ENCODE results near the gene MYEOV.

The MYEOV gene

DNA sequence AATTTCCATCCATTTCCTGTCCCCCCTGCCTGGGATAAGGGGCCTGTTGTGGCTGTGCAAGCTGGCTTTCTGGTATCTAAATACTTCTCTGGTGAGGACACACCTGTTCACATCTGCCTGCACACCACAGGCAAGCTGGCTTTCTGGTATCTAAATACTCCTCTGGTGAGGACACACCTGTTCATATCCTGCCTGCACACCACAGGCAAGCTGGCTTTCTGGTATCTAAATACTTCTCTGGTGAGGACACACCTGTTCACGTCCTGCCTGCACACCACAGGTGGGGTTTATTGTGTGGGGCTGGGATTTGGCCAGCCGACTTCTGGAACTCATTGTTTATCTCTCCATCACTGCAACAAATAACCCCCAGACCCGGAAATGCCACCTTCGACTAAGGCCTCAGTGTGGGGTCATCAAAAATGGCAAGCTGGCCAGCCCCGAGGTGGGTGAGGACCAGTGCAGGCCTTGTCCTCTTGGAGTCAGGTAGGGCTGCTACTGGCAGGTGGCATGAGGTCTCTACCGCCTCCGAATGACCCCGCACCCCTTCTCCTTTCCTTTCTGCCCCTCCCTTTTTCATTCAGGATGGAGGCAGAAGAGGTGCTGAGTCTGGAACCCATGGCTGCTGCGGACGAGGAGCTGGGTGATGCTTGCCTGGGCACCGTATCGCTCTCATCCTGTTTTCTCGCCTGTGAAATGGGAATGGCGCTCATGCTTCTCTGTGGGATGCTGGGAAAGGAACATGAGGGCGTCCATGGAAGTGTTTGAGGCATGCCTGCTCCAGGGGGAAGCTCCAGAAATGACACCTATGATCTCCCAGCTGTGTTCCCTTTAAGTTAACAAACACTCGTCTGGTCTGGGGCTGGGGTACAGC, 43.5 kb upstream of the MYEOV start:
- DNase-seq (ENCODE audit: low spot score), result no peak
- in situ Hi-C loops (cut with MboI; ENCODE audit: low sequenced_read_pairs, unreplicated experiment), result no loop called here
- TF ChIP-seq, protein P1, sequence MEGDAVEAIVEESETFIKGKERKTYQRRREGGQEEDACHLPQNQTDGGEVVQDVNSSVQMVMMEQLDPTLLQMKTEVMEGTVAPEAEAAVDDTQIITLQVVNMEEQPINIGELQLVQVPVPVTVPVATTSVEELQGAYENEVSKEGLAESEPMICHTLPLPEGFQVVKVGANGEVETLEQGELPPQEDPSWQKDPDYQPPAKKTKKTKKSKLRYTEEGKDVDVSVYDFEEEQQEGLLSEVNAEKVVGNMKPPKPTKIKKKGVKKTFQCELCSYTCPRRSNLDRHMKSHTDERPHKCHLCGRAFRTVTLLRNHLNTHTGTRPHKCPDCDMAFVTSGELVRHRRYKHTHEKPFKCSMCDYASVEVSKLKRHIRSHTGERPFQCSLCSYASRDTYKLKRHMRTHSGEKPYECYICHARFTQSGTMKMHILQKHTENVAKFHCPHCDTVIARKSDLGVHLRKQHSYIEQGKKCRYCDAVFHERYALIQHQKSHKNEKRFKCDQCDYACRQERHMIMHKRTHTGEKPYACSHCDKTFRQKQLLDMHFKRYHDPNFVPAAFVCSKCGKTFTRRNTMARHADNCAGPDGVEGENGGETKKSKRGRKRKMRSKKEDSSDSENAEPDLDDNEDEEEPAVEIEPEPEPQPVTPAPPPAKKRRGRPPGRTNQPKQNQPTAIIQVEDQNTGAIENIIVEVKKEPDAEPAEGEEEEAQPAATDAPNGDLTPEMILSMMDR (IDR thresholded peaks at IDR 0.05; ENCODE audit: borderline replicate concordance, control extremely low read depth, extremely low read depth, insufficient read depth, missing control alignments), result no peak

DNA sequence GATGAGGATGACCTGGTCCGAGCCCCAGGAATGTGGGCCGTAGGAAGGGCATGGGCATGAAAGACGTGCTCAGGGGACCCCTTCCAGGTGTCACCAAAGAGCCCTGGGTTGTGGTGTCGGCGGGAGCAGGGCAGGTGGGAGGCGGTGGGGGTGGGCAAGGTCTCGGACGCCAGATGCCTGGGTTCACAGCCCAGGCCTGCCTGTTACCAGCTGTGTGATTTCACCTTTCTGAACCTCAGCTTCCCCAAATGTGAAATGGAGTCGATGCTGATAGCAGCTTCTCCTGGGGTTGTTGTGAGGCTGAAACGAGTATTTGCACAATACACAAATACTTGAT, 42.9 kb upstream of the MYEOV start:
- TF ChIP-seq, protein P1 (IDR thresholded peaks at IDR 0.05; ENCODE audit: borderline replicate concordance, control extremely low read depth, extremely low read depth, insufficient read depth, missing control alignments), result no peak
- in situ Hi-C loops (cut with MboI; ENCODE audit: low sequenced_read_pairs, unreplicated experiment), result no loop called here
- DNase-seq (ENCODE audit: low spot score), result no peak

DNA sequence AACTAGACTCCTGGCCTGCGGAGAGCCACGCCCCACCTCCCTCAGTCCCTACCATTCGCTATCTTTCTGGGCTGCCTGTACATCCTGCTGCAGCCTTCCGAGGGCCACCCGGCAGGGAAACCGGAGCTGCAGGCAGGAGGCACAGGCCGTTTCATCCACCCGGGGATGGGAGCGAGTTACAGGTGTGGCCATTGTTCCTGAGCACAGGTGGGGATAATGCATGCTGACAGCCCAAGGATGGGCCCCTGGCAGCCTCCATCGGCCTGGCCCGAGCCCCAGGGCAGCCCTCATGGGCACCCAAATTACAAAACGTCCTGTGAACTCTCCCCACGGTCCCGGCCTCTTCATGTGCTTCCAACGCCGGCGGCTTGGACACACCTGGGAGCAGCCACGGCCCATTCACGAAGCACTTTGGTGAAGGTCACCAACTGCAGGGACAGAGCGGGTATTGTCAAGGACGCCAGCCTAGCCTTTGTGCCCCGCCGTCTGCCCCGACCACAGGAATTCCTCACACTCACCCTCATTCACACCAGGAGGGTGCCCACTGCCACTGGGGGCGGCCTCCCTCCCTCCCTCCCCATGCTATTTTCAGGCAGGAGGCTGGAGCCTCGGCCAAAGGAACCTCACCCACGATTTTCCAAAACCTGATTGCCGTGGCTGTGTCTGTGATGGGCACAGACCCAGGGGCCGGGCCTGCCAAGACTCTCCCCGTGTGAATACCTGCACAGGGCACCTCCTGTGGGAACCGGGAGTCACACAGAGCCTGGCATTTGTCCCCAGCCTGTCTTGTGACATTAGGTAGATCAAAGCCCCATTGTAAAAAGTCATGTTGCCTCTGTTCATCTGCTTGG, 42.1 kb upstream of the MYEOV start:
- no peak for DNase-seq (ENCODE audit: low spot score)
- TF ChIP-seq, protein P1 (IDR thresholded peaks at IDR 0.05; ENCODE audit: borderline replicate concordance, control extremely low read depth, extremely low read depth, insufficient read depth, missing control alignments), result no peak
- in situ Hi-C loops (cut with MboI; ENCODE audit: low sequenced_read_pairs, unreplicated experiment), result no loop called here

DNA sequence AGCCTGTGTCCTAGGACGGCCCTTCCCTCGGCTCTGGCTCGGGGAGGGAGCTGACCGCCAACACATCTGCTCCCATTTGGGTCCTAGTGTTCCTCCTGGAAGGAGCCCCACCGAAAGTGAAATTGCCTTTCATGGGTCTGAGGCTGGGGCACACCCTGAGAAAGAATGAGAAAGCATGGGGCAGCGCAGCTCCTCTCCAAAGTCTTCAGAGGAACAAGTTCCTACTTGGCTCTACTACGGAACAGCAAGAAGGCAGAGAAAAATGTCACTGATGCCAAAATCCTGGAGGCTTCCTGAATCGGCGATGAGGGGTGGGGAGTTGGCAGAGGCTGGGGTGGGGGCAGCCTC, 41.5 kb upstream of the MYEOV start:
- no peak for DNase-seq (ENCODE audit: low spot score)
- in situ Hi-C loops (cut with MboI; ENCODE audit: low sequenced_read_pairs, unreplicated experiment), result no loop called here
- TF ChIP-seq, protein P1 (IDR thresholded peaks at IDR 0.05; ENCODE audit: borderline replicate concordance, control extremely low read depth, extremely low read depth, insufficient read depth, missing control alignments), result no peak

DNA sequence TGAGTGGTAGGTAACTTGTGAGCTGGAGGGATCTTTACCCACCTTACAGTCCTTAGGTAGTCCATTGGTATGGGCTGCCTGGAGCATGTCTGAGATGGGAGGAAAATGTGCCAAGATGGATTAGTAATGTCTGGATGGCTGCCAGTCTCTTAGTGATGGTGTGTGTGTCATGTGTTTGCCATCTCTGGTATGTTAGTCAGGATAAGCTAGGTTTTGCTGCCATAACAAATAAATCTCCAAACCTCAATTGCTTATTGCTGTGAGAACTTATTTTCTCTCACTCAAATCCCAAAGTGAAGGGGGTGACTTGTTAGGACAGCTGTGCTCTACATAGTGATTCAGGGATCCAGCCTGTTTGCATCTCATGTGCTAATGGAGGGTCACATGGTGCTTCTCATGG, 40.9 kb upstream of the MYEOV start:
- TF ChIP-seq, protein P1 (IDR thresholded peaks at IDR 0.05; ENCODE audit: borderline replicate concordance, control extremely low read depth, extremely low read depth, insufficient read depth, missing control alignments), result no peak
- in situ Hi-C loops (cut with MboI; ENCODE audit: low sequenced_read_pairs, unreplicated experiment), result no loop called here
- no peak for DNase-seq (ENCODE audit: low spot score)

DNA sequence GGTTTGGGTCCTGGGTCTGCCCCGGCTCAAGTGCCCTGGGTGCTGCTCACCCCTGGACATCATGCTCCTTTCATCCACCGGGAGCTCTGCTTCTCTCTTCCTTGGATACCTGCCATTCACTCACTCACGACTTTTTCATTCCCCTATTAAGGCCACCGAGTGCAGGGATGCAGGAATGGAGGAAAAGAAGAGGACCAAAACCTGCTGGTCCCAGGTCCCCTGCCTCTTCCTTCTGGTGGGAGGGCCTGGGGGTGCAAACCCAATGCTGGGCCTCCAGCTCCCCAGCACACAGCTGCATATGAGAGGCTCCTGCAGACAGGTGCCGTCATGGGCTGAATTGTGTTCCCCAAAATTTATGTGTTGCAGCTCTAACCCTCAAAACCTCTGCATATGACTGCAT, 36.8 kb upstream of the MYEOV start:
- in situ Hi-C loops (cut with MboI; ENCODE audit: low sequenced_read_pairs, unreplicated experiment), result no loop called here
- DNase-seq (ENCODE audit: low spot score), result no peak
- TF ChIP-seq, protein P1 (IDR thresholded peaks at IDR 0.05; ENCODE audit: borderline replicate concordance, control extremely low read depth, extremely low read depth, insufficient read depth, missing control alignments), result no peak
